Renal cortex interstitium (tissue), 11 donors: Measurements from ENCODE around the gene CFAP141. TPM values are rescaled to one million over a fixed set of nuclear protein-coding genes. Genes with fewer than 3 reads are reported as not detected.
"Not testable (repeated sequence)": the region's sequence is repeated elsewhere in the genome, so short reads cannot be mapped to it uniquely, and the experiment has no call there.

Experiments
- DNase-seq, 11 donors: peaks; one replicate each; pipeline ENCODE4 v3.0.0-alpha.2; 2013; ENCODE audit warnings: low read depth in 9 of 11, low spot score in 4 of 11; ENCODE audit errors: extremely low read depth in 1 of 11
- polyA plus RNA-seq, 3 donors: library from polyadenylated mRNA; unstranded; fragments of 120-200 nt; gene quantifications; one replicate each; pipeline ENCODE4 v1.2.1, GENCODE V29; 2013; ENCODE audit not compliant: insufficient read length in 3 of 3

CFAP141 gene
- polyA plus RNA-seq, 3 donors: not detected

DNA sequence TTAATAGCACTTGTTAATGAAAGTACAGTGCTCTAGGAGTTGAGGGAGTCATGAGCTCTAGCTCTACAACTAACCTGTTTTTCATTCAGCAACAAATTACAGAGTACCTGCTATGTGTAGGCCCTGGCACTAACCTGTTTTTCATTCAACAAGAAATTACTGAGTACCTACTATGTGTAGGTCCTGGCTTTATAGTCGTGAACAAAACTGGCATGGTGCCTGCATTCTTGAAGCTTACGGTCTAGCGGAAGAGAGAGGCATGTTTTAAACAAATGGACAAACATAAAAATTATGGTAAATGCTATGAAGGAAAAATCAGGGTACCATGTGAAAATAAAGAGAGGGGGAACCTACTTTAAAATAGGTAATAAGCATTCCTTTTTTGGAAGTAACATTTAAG, 12.4 kb upstream of the CFAP141 start:
- DNase-seq: no peak

DNA sequence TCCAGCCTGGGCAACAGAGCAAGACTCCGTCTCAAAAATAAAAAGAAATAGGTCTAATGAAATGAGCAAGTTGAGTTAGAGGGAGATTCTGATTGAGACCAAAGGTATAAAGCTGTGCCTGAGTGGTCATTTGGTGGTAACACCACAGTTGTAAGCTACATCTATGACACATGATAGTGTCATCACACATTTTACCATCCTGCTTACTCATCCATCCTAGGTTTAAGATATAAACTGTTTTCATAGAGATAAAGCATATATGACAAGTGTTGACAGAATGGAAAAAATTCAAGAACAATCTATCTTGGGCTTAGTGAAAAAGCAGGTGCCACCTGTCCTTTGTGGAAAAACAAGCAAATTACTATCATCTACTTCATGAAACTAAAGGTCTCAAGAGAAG, 7.1 kb upstream of the CFAP141 start:
- DNase-seq: no peak

DNA sequence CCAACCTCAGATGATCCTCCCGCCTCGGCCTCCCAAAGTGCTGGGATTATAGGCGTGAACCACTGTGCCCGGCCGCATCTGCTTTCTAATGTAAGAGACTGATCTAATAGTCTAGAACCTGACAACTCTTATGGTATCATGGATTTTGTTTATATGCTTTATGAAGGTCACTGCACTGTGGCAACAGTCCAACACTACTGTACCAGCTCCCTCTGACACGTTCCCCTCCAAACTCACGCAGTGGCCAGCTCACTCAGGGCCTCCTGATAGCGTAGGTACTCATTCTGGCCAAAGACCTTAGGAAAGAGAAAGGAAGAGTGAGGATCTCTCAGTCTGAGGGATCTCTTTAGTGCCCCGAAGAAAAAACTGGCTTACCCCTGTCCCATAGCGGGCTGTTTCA, 6.0 kb upstream of the CFAP141 start:
- DNase-seq: no peak

DNA sequence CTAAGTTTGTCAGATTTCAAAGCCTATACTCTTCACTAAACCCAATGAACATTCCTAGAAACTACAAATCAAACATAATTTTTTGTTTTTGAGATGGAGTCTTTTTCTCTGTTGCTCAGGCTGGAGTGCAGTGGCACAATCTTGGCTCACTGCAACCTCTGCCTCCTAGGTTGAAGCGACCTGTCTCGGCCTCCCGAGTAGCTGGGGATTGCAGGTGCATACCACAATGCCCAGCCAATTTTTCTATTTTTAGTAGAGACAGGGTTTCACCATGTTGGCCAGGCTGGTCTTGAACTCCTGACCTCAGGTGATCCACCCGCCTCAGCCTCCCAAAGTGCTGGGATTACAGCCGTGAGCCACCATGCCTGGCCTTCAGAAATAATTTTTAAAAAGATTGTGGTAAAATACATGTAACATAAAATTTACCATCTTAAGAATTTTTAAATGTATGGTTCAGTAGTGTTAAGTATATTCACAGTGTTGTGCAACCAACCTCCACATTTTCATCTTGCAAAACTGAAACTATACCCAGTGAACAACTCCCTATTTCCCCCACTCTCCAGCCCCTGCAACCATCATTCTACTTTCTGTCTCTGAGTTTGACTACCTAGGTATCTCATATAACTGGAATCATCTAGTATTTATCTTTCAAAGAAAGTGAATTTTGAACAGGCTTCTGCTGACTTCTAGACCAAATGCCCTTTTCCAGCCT, 2.7 kb upstream of the CFAP141 start:
- DNase-seq: no peak

DNA sequence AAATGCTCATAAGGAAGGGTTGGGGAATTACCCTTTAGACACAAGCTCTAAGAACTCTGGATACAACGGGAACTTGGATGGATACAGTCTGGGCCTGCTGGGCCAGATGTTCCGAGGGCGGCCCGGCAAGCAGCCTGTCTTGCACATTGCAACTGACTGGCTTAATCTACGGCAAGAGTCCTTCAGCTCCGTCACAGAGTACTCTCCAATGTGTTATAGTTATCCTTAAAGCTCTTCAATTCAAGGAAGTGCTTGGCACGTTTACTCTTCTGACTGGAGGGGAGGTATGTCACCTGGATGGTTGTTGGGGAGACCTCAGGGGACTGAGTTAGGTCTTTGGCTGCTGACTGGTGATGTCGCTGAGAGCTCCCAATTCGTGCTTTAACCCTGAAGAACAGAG, 1.1 kb upstream of the CFAP141 start:
- DNase-seq: no peak

DNA sequence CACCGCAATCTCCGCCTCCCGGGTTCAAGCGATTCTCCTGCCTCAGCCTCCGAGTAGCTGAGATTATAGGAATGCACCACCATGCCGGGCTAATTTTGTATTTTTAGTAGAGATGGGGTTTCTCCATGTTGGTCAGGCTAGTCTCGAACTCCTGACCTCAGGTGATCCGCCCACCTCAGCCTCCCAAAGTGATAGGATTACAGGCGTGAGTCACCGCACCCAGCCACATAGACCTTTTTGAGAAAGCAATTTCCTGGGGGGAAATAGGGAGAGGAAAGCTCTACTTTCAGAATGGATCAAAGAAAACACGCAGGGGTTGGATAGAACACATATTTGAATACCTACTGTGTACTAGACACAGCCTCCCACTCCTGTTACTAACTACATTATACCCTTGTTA, 355 bp downstream of the CFAP141 start:
- not testable (repeated sequence) for DNase-seq

DNA sequence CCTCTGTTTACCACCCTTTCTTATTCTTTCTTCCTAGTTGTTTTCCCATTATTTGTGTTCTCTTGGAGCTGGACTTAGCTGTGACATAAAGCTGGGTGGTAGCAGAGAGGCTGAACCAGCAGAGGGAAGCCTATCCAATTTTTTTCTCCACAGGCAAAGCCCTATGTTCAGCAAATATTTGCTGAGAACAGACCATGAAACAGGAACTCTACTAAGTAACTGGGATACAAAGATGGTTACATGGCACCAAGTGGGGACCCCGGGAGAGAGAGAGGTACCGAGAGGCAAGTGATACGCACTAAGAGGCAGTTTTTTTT, 6.6 kb downstream of the CFAP141 start:
- no peak for DNase-seq

DNA sequence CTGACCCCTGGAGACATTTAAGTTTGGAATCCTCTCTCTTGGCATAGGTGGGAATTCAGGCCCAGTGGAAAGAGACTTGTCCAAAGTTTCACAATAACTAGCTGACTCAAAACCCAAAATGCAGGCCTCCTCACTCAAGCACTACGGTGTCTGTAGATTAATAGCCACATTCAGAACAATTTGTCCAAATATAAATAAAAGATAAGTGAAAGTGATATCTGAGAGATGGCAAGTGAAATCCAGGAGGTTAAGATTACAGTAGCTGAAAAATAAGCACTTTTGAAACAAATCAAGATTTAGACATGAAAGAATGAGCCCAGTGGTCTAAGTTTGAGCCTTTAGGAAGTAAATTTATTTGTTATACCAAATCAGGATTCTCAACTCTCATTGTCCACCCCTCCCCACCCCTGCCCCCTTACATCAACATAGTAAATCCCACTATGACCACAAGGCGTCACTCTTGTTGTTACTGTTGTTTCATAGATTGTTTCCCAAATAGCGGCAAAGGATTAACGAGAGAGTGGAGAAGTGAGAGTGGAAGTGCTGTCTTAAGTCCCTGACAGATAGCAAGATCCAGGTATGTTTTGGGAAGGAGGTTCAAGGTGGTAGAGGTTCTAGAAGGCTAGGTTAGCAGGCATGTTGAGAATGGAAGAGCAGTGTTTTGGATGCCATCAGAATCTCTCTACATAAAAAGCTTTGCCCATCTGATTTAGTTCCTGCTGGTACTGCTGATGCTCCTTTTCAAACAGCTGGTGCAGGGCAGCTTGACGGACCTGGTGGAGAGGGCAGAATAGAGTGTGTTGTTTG, 7.2 kb downstream of the CFAP141 start:
- DNase-seq: peak in 6 of 11 donors; percentile 51 to 74 (median 58)

DNA sequence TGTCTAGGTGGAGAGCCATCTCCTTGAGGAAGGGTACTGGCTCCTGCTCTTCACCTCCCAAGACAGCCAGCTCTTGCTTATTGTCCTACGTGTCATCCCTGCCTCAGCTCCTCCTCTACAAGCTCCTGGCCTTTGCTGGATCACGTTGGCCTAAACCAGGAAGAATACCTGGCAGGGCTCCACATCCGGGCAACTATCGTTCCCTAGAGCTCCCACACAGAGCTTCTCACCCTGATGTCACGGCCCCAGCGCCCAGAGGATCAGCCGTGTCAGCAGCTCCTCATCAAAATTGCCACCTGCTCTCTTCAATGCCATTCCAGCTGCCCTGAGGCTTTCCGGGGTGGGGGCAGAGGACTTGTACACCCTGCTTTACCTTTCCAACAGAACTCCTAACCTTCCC, 12.3 kb downstream of the CFAP141 start:
- DNase-seq: no peak

DNA sequence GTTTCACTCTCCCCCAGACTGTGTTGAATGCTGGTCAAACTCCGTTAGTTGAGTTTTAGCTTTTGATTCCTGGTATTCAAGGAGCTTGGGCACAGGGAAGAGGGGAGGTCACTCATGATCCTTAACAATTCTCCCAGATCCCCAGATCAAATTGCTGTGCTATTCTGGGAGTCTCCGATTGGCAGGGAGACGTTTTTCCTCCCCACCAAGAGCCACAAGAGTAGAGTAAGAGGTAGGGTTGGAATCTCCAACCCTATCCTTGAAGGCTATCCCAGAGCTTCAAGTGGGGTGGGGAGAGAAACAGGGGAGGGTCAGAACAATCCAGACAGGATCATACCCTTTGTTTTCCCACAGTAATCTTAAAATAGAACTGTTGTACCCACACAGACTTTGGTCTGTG, 13.7 kb downstream of the CFAP141 start:
- no peak for DNase-seq

DNA sequence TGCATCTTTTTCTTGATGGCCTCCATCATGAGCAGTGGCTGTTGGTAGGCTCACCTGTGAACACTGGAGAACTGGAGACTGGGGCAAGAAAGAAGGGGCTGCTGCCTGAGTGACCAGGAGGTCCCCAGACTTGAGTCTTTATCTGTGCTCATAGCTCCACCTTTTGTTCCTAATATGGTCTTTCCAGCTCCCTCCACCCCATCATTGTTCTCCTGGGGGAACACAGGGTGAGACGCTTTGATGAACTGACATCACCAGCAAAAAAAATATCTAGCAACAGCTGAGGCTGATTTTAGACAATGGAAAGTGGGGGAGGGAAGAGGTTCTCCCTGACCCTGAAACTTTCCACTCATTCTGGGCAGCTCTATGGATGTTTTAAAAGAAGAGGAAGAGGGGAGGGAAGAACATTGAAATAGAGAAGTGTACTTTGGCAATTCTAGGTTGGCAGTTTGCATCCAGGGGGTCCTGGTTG, 14.1 kb downstream of the CFAP141 start, which contains the start of gene TPM3:
Gene TPM3, minus strand, starts transcription at position 111 of the 472 bp plus-strand sequence. Its CDS starts 82 bp downstream, at position 29.
- DNase-seq: no peak

DNA sequence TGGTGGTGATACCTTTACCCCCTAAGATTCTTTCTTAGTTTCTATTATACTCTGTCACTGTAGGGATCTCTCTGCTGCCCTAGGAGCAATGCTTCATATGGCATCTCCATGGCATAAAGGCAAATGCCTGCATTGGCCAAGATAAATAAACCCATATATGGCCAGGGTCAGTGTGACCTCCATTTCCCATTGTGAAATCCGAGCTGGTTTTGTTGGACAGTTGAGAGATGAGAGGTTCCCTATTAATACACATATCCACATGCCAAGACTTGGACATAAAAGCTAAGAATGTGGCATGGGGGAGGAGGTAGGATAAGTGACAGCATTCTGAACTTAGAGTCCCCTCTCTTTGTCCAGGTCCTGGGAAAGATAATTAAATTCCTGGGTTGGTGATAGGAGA, 15.6 kb downstream of the CFAP141 start:
- DNase-seq: no peak

DNA sequence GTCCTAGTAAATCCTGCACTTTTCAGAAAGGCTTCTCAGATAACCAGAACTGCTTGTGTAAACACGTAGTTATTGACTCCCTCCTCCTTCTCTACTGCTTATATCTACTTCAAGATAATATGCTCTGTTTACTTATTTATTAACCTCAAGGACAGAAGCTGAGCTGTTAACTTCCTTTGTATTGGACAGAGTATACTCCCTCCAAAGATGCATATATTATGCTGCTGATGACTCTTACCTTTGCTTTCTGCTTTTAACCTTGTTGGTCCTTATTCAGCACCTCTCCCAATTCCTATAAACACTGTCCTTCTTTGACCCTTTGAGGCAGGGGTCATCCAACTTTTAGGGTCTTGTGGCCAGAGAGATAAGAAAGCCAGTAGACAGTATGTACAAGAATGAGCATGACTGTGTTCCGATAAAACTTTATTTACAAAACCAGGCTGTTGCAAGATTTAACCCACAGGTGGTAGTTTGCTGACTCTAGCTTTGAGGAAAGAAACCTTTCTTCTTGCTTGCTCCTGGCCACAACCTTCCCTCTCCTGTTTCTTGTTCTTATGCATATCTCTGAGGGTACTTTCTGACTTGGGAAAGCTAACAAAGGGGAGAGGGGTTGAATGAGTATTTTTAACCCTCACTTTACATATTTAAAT, 19.2 kb downstream of the CFAP141 start:
- DNase-seq: no peak

DNA sequence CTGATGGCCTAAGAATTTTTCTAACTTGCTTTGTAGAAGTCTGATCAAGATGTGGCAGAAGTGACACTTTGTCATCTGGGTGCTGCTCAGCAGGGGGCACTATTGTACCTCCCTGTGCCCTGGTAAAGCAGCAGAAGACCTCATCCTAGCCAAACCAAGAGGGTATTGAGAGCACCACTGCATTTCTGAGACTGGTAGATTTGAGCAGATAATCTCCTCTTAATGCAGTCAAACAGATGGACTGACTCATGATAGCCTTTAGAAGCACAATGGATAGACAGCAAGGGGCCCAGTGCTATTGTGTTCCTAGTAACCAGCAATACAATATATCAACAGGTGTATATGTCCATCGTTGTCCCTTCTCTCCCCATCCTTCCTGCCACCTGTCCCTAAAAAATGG, 20.0 kb downstream of the CFAP141 start:
- DNase-seq: peak in 1 of 11 donors; percentile 24

DNA sequence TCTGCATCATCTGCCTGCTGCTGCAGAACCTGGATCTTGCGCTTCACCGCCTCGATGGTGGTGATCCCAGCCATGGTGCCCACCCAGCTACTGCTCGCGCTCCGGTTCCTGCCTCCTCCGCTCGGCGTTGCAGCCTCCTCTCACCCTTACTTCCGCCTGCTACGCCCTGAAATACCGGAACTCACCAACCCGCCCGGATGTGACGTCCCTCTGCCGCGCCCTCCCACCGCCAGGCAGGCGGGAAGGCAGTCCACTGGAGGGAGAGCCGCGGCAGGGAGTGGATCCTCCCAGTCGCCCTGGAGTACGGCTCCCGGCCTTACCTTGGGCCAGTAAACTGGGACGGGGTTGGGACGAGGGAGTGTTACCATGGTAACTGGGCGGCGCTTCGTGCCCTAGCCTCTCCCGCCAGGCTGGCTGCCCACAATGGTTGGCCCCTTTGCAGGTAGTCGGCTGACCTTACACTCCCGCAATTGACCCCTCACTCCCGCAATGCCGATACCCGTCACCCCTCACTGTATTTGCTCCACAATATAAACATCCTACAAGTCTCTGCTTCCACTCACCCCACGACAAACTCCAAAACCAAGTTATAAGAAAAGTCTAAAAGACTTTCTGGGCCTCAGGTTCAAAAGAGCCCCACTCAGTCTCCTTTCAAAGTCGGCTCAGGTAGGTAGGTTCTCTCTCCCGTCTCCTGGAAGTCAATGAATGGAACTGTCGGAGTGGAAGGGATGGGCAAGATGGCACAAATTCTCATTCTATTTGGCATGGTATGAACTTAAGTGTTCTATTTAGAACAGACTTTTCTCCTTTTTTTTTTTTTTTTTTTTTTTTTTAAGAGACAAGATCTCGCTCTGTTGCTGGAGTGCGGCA, 22.9 kb downstream of the CFAP141 start:
- peak; percentile 81 to 95 (median 91) for DNase-seq

DNA sequence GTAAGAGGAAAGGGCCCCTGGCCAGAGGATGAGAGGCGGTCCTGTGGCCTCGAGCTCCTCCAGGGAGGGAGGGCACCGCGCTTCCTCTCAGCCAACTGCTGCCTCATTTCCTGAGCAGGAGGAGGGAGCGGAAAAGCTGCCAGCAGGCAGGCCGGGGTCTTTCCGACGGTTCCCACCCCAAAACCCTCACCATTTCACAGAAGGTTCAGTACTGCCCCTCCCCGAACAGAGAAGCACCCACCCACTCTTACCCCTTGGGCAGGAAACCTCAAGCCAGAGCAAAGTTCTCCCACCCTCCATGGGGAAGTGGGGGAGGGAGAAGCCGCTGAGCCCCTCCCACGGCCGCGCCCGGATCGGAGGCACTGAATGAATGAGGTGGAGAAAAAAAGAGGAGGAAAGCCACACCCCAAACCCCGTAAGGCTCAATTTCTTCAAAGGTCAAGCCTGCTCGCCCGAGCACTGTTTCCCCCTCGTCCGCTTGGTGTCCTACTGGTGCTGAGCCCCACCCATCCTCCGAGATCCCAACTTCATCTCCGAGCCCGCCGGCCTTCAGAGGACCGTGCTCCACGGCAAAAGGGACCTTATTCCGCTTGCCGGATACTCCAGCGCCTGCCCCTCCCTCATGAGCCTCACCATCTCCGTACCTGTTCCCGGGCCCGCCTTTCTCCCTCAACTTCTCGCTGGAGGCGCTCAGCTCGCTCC, 23.6 kb downstream of the CFAP141 start:
- peak in 5 of 11 donors; percentile 32 to 43 (median 36) for DNase-seq

DNA sequence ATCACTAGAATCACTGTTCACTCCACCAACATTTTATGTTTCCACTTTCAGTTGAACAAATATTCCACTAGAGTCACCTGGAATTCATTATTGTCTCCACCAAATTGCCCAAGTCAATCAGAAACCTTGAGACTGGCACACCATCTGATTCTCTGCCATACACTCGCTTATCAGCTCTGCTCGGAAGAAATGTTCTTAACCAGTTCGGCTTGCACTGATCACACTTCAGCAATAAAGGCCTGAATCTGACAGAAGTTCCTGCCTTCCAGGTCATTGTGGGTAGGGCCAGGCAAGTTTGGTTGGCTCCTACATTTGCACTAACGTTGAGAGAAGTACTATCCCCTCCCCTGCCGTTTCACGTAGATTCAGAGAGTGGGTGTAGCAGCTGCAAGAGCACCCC, 24.2 kb downstream of the CFAP141 start:
- DNase-seq: no peak

DNA sequence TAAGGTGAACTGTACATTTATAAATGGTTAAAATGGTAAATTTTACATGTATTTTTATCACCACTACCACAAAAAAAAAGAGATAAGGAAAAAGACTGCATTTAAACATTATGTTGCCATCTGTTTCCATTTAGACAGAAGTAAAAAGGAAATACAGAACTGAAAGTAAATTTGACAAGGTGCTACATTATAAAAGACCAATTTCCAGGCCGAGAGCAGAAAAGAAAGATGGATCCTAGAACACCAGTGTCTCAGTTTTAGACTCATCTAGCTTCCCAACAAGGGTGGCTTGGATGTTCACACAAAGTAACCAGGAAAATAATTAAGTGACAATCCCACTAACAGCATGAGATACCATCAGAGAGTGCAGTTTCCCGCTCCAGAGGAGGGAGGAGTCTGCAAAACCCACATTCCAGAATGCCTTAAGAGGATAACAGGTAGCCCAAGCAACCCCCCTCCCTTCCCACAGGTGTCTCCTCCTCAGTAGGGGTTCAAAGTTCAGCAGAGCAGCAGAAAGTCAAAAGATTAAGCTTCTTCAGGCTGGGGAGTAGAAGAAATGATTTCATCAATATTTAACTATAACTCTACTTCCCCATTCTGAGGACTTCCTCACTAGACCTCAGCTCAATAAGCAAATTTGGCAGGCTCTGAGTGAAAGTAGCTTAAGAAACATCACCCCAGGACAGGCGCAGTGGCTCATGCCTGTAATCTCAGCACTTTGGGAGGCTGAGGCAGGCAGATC, 26.0 kb downstream of the CFAP141 start:
- no peak for DNase-seq
